HFFc6 (cell line): Measurements from ENCODE around the gene C17orf67. TPM values are rescaled to one million over a fixed set of nuclear protein-coding genes. Genes with fewer than 3 reads are reported as not detected.

ENCODE experiments used
- DNase-seq: peaks from one replicate; pipeline ENCODE4 v3.0.0-alpha.2; 2018
- H3K27ac Mint-ChIP-seq: 2 replicates; pipeline ENCODE4 v1.8.0; 2020; ENCODE audit warnings: mild to moderate bottlenecking, mixed read lengths
- H3K27me3 Mint-ChIP-seq: 2 replicates; pipeline ENCODE4 v1.8.0; 2021; ENCODE audit warnings: mild to moderate bottlenecking, moderate library complexity, mixed read lengths; ENCODE audit not compliant: insufficient read depth
- H3K36me3 Mint-ChIP-seq: 2 replicates; pipeline ENCODE4 v1.8.0; 2021; ENCODE audit warnings: low read depth, mixed read lengths
- H3K4me1 Mint-ChIP-seq: 2 replicates; pipeline ENCODE4 v1.8.0; 2020; ENCODE audit warnings: low read depth, mixed read lengths
- H3K4me3 Mint-ChIP-seq: 2 replicates; pipeline ENCODE4 v1.8.0; 2020; ENCODE audit warnings: mild to moderate bottlenecking, moderate library complexity, mixed read lengths
- H3K9me3 Mint-ChIP-seq: 2 replicates; pipeline ENCODE4 v1.8.0; 2020; ENCODE audit warnings: mild to moderate bottlenecking, mixed read lengths
- CTCF ChIP-seq: fragments of 200-600 bp; sonication (generic); IDR thresholded peaks from 2 replicates; pipeline ENCODE4 v1.5.0; 2021; ENCODE audit warnings: antibody characterized with exemption, mild to moderate bottlenecking
- total RNA-seq, 6 experiments: library from RNA; stranded (reverse); fragmentation: NEBNext Ultra II Directional; extraction: Animal tissue kit (Norgen Biotek cat#: 25700); gene quantifications; 2 replicates in 1 of 6; 3 replicates in 5 of 6; pipeline ENCODE4 v1.2.3, GENCODE V29; 2021

Gene C17orf67
- total RNA-seq, 6 experiments from 2014 or later = 1.5 to 2.3 (median 1.9) TPM

DNA sequence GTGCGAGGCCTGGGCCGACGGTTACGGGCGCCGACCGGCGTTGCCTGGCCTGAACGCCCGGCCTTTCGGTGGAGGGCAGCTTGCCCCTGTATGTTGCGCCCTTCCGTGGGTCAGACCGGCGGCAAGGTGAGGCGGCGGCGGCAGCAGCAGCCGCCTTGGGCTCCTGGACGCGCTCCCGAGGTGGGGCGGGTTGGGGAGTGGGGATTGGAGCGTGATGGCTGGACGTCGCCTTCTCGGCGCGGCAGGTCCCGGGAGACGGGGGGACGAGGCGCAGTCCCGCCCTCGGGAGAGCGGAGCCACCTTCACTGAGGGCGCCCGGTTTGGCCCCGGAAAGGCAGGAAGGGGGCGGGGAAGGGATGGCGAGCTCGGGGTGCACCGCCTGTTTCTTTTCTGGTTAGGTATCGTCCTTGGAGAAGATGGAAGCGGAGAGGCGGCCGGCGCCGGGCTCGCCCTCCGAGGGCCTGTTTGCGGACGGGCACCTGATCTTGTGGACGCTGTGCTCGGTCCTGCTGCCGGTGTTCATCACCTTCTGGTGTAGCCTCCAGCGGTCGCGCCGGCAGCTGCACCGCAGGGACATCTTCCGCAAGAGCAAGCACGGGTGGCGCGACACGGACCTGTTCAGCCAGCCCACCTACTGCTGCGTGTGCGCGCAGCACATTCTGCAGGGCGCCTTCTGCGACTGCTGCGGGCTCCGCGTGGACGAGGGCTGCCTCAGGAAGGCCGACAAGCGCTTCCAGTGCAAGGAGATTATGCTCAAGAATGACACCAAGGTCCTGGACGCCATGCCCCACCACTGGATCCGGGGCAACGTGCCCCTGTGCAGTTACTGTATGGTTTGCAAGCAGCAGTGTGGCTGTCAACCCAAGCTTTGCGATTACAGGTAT, 902 bp upstream of the C17orf67 start:
- DNase-seq = peak; percentile 22
- peak overlapping the region; percentile 91 for H3K4me3 Mint-ChIP-seq

DNA sequence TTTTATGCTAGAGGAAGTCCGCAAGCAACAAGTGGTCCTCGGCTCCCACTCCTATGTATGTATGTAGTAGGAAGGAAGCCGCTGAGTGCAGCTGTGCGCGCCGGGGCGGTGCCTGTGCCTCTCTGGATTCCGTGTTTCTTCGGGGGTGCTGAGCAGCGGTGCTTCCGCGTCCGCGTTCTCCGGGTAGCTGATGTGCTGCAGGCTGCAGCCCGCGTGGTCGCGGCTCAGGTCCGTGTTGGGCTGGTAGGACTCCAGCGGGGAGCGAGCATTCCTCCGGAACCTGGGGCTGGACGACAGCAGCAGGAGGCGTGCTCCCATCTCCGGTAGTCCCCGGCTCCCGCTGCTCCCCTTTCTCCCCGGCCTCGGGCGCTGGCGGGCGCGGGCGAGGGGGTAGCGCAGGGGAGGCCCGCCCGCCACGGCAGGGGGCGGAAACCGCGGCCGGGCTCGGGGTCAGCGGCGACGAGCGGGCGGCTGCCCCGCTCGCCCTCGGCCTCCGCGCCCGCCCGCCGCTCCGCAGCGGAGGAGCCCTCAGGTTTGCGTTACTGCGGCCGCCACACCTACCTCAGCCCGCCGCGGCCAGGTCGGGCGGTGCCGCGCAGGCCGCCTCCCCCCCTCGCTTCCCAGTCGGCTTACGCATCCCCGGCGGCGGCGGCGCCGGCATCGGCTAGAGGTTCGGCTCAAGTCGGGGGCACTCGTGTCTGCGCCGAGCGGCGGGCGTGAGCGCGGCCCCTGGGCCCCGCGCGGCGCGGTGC, 487 bp downstream of the C17orf67 start:
- no peaks in the 10 kb centered on the region for H3K9me3 Mint-ChIP-seq
- peak overlapping the region; percentile 89 for H3K4me3 Mint-ChIP-seq
- peak; percentile 32 for DNase-seq
- H3K36me3 Mint-ChIP-seq = peaks cover 20% of the 10 kb centered on the region; the same call in 1 of the 2 replicates
- peaks cover 61% of the 10 kb centered on the region for H3K4me1 Mint-ChIP-seq
- no peak for TF ChIP-seq CTCF
- no peaks in the 10 kb centered on the region; the same call in 1 of the 2 replicates for H3K27me3 Mint-ChIP-seq
- peak overlapping the region; percentile 73 for H3K27ac Mint-ChIP-seq

More for the DNA sequence above, 902 bp upstream of the C17orf67 start:
- 0 out of 2 replicates have a peak, but pooled peaks have one; percentile 13 for TF ChIP-seq CTCF
- Mint-ChIP-seq H3K27ac (peak overlapping the region; percentile 66), H3K27me3 (no peaks in the 10 kb centered on the region; the same call in 1 of the 2 replicates), H3K36me3 (peaks cover 20% of the 10 kb centered on the region; the same call in 1 of the 2 replicates), H3K4me1 (peaks cover 65% of the 10 kb centered on the region), H3K9me3 (no peaks in the 10 kb centered on the region)

DNA sequence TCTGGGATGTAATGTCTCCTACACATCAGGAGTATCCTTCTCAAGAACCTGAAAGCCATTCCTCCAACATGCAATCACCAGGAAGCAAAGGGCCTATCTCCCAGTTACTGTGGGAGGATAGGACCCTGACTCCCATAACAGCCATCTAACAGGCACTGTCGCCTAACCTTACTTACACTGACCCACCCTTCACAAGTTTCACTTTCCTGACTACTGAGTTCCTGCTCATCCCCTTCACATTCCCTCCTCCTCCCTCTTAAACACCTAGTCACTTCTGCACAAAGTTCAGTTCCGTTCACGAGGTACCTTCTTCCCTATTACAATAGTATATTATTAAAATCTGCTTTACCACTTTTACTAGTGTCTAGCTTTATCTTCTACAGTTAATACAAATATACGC, 1.3 kb downstream of the C17orf67 start:
- H3K27ac Mint-ChIP-seq = no peak overlapping the region
- H3K4me1 Mint-ChIP-seq = peaks cover 54% of the 10 kb centered on the region
- DNase-seq = no peak
- H3K9me3 Mint-ChIP-seq = no peaks in the 10 kb centered on the region
- H3K36me3 Mint-ChIP-seq = peaks cover 20% of the 10 kb centered on the region; the same call in 1 of the 2 replicates
- no peak for TF ChIP-seq CTCF
- H3K4me3 Mint-ChIP-seq = peak overlapping the region; percentile 89
- no peaks in the 10 kb centered on the region; the same call in 1 of the 2 replicates for H3K27me3 Mint-ChIP-seq

DNA sequence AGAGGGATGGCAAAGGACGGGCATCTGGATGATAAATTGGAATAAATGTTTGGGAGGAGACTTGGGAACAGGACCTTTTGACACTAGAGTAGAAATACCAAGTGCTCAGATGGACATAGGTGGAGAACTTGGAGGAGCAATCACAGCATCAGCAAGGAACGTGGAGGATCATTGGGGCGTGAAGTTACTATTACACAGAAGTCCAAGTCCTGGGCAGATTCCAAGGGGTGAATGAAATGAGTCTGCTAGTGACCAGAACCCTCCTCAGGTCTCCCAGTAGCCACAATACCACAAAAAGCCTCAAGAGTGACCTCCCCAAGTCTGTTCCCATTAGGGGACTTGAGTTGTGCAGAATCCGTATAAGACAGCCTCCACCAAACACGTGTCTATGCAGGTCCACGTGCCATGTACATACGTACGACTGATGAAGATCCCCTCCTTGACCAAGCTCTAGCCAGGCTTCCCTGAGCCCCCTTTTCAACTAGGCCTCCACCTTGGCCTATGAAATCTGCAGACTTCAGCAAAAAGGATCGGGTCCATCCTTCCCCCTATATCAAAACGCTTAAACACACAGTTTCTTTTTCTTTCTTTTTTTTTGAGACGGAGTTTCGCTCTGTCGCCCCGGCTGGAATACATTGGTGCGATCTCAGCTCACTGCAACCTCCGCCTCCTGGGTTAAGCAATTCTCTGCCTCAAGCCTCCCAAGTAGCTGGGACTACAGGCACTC, 2.2 kb downstream of the C17orf67 start:
- no peaks in the 10 kb centered on the region for H3K9me3 Mint-ChIP-seq
- peaks cover 44% of the 10 kb centered on the region for H3K4me1 Mint-ChIP-seq
- peaks cover 17% of the 10 kb centered on the region; the same call in 1 of the 2 replicates for H3K36me3 Mint-ChIP-seq
- H3K27me3 Mint-ChIP-seq = no peaks in the 10 kb centered on the region; the same call in 1 of the 2 replicates
- DNase-seq = no peak
- no peak for TF ChIP-seq CTCF
- no peak overlapping the region for H3K27ac Mint-ChIP-seq
- peak overlapping the region; percentile 89; the same call in 1 of the 2 replicates for H3K4me3 Mint-ChIP-seq
